ENCODE measurements around the gene ROCK2.

ROCK2 gene

GRCh38 chr2:11388262-11389051, 44.0 kb upstream of the ROCK2 start:
- no peak for TF ChIP-seq CTCF (conservative IDR thresholded peaks at IDR 0.05; ENCODE audit: low read depth)
- DNase-seq (ENCODE audit: low spot score): no peak
- no peak overlapping the region for H3K27ac ChIP-seq
- ChIA-PET CTCF (no interaction called here), POLR2A (ENCODE audit: low non-redundant PET) (no interaction called here)

DNA sequence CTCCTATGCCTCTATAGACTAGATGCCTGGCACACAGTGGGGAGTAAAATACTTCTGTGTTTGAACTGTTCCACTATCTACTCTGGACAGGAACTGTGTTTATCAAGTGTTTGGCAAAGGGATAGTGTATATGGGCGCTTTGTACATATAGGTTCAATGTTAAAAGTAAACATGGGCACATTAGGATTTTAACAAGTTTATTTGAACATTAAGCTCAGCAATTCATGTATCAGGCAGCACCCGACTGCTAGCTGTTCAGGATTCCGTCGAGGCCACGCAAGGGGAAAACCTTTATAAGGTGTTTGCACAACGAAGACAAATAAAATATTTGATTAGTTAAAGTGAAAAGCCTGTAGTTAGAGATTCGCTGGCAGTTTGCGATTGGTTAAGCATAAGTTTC, 43.4 kb upstream of the ROCK2 start:
- H3K27ac ChIP-seq: no peak overlapping the region
- ChIA-PET POLR2A (ENCODE audit: low non-redundant PET) (no interaction called here), CTCF (no interaction called here)
- no peak for DNase-seq (ENCODE audit: low spot score)
- TF ChIP-seq CTCF (conservative IDR thresholded peaks at IDR 0.05; ENCODE audit: low read depth): no peak

DNA sequence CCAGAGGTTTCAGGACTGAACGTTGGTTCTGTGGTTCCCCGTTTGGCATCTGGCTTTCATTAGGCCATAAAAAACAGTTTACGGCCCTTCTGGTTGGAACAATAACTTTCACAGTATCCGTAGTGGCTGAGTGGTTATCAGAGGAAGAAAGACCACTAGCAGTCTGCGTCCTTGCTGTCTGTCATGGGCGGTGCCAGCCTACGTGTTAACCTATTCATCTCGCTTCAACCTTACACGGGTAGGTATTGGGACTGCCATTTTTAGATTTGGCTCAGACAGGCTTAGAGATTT, 42.6 kb upstream of the ROCK2 start:
- CTCF ChIA-PET: interaction anchor here (0.6 to 0.8 kb wide), 2 partner anchors 151 to 313 kb away, joined by 3 read pairs; no protein-coding TSS in a partner anchor
- no peak for TF ChIP-seq CTCF (conservative IDR thresholded peaks at IDR 0.05; ENCODE audit: low read depth)
- H3K27ac ChIP-seq: no peak overlapping the region
- POLR2A ChIA-PET (ENCODE audit: low non-redundant PET): no interaction called here
- DNase-seq (ENCODE audit: low spot score): no peak

DNA sequence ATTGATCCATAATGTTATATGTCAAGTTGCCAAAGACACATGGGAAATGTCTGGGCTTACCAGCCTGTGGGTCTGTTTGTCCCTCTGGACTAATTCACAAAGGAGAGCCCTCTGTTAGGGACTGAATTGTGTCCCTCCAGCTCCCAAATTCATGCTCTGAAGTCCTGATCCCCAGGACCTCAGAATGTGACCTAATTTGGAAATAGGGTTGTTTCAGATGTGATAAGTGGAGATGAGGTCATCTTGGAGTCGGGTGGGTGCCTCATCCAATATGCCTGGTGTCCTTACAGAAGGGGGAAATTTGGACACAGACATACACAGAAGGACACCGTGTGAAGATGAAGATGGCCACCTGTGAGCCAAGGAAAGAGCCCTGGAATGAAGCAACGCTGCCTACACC, 41.4 kb upstream of the ROCK2 start:
- peak overlapping the region; percentile 41 for H3K27ac ChIP-seq
- TF ChIP-seq CTCF (conservative IDR thresholded peaks at IDR 0.05; ENCODE audit: low read depth): no peak
- POLR2A ChIA-PET (ENCODE audit: low non-redundant PET): no interaction called here
- CTCF ChIA-PET: interaction anchor here (0.6 kb wide), 1 partner anchor 82 kb away, joined by 3 read pairs; no protein-coding TSS in a partner anchor
- DNase-seq (ENCODE audit: low spot score): no peak

DNA sequence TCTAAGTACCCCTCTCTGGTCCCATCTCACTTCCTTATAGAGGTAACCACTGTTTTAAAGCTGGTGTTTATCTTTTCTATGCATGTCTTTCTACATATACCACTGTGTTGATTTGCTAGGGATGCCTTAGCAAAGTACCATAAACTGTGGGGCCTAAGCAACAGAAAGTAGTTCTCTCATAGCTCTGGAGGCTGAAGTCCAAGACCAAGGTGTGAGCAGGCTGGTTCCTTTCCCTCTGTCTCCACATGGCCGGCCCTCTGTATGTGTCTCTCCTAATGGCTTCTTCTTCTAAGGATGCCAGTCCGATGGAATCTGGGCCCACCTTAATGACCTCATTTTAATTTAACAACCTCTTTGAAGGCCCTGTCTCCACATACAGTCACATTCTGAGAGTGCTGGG, 40.8 kb upstream of the ROCK2 start:
- ChIA-PET POLR2A (ENCODE audit: low non-redundant PET) (no interaction called here), CTCF (interaction anchor here (0.5 to 0.6 kb wide), 3 partner anchors 82 to 722 kb away, joined by 3 read pairs; no protein-coding TSS in a partner anchor)
- H3K27ac ChIP-seq: no peak overlapping the region
- no peak for DNase-seq (ENCODE audit: low spot score)
- no peak for TF ChIP-seq CTCF (conservative IDR thresholded peaks at IDR 0.05; ENCODE audit: low read depth)

GRCh38 chr2:11379558-11379957, 35.1 kb upstream of the ROCK2 start:
- DNase-seq (ENCODE audit: low spot score): no peak
- POLR2A ChIA-PET (ENCODE audit: low non-redundant PET): no interaction called here
- peak overlapping the region; percentile 73 for H3K27ac ChIP-seq
- CTCF ChIA-PET: no interaction called here
- no peak for TF ChIP-seq CTCF (conservative IDR thresholded peaks at IDR 0.05; ENCODE audit: low read depth)
